Activated naive CD8-positive, alpha-beta T cell treated with anti-CD3 and anti-CD28 coated beads, Interleukin-2, amount 50 U/mL, for 24 hours (primary cell): ENCODE data around the gene OAS2.
A peak's percentile ranks its signal among the peaks of the same experiment; 100 is the strongest.

Experiments used
- ATAC-seq: fragments of 150-1000 bp; cut with Tn5 transposase; one replicate; pipeline ENCODE4 v1.10.0; 2021
- DNase-seq: peaks from one replicate; pipeline ENCODE4 v3.0.0; 2021
- H3K27ac Mint-ChIP-seq: one replicate; pipeline ENCODE4 v1.8.0; 2021; ENCODE audit warnings: mild to moderate bottlenecking, mixed read lengths
- H3K27me3 Mint-ChIP-seq: one replicate; pipeline ENCODE4 v1.8.0; 2021; ENCODE audit warnings: mixed read lengths
- H3K36me3 Mint-ChIP-seq: one replicate; pipeline ENCODE4 v1.8.0; 2021; ENCODE audit warnings: low read depth, mixed read lengths
- H3K4me1 Mint-ChIP-seq: one replicate; pipeline ENCODE4 v1.8.0; 2021; ENCODE audit warnings: mixed read lengths
- H3K4me3 Mint-ChIP-seq: one replicate; pipeline ENCODE4 v1.8.0; 2021; ENCODE audit warnings: mild to moderate bottlenecking, moderate library complexity, mixed read lengths
- H3K9me3 Mint-ChIP-seq: one replicate; pipeline ENCODE4 v1.8.0; 2021; ENCODE audit warnings: mixed read lengths

OAS2 gene

DNA sequence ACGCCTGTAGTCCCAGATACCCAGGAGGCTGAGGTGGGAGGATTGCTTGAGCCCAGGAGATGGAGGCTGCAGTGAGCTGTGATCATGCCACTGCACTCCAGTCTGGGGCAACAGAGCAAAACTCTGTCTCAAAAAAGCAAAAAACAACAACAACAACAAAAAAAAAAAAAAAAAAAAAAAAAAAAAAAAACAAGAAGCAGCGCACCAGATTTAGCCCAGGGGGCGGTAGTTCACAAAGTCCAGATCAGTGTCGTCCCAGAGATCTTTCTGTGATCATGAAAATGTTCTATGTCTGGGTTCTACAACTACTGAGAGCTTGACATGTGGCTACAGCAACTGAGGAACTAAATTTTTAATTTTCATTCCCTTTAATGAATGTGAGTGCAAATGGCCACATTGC lies 27.4 kb downstream of the OAS2 start:
- Mint-ChIP-seq H3K27me3 (no peaks in the 10 kb centered on the region), H3K4me3 (no peak overlapping the region), H3K4me1 (no peaks in the 10 kb centered on the region), H3K9me3 (peaks cover 4% of the 10 kb centered on the region), H3K27ac (no peak overlapping the region), H3K36me3 (peaks cover 70% of the 10 kb centered on the region)
- DNase-seq = no peak
- no peak for ATAC-seq

DNA sequence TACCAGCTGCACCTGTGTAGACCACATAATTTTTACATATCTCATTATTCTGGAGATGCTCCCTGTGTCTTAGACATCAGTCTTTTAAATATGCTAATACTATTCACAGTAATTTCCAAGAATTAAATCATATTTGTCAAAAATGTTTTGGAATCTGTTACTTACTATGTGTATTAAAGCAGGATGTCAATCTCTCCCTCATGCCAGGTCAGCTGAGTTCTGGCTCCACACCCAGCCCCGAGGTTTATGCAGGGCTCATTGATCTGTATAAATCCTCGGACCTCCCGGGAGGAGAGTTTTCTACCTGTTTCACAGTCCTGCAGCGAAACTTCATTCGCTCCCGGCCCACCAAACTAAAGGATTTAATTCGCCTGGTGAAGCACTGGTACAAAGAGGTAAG lies 27.9 kb downstream of the OAS2 start:
- Mint-ChIP-seq H3K36me3 (peaks cover 72% of the 10 kb centered on the region), H3K27ac (no peak overlapping the region), H3K4me1 (no peaks in the 10 kb centered on the region), H3K4me3 (no peak overlapping the region), H3K9me3 (peaks cover 8% of the 10 kb centered on the region), H3K27me3 (no peaks in the 10 kb centered on the region)
- no peak for ATAC-seq
- no peak for DNase-seq

DNA sequence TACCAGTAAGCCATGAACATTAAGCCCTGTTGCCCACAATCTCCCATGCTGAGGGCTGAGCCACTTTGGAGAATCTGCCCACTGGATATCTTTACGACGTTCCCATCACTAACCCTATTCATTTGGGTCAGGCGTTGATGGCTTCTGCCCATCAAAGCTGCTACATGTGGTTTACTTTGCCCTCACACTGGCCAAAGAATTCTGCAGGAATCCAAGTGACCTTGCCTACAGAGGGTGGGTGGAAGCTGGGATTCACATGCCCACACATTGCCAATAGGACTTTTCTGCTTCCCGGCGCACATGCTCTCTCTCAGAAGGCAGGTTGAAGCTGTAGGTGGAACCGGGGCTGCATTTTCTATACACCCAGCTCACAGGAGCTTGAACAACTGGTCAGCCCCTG lies 28.3 kb downstream of the OAS2 start:
- ATAC-seq = no peak
- Mint-ChIP-seq H3K4me1 (no peaks in the 10 kb centered on the region), H3K36me3 (peaks cover 74% of the 10 kb centered on the region), H3K27me3 (no peaks in the 10 kb centered on the region), H3K27ac (no peak overlapping the region), H3K4me3 (no peak overlapping the region), H3K9me3 (peaks cover 12% of the 10 kb centered on the region)
- DNase-seq = no peak

- no peak for ATAC-seq
- no peak for DNase-seq
- no peaks in the 10 kb centered on the region for H3K27me3 Mint-ChIP-seq
- H3K4me3 Mint-ChIP-seq = no peak overlapping the region
- no peak overlapping the region for H3K27ac Mint-ChIP-seq
- peaks cover 17% of the 10 kb centered on the region for H3K9me3 Mint-ChIP-seq
- peaks cover 78% of the 10 kb centered on the region for H3K36me3 Mint-ChIP-seq
- H3K4me1 Mint-ChIP-seq = no peaks in the 10 kb centered on the region
Measured at GRCh38 chr12:113007166-113007565, 28.8 kb downstream of the OAS2 start.

DNA sequence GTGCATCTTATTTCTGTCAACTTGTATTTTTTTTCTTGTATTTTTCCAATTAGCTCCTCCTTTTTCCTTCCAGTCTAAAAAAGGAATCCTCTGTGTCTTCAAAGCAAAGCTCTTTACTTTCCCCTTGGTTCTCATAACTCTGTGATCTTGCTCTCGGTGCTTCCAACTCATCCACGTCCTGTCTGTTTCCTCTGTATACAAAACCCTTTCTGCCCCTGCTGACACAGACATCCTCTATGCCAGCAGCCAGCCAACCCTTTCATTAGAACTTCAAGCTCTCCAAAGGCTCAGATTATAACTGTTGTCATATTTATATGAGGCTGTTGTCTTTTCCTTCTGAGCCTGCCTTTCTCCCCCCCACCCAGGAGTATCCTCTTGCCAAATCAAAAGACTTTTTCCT lies 32.4 kb downstream of the OAS2 start:
- no peaks in the 10 kb centered on the region for H3K27me3 Mint-ChIP-seq
- DNase-seq = no peak

GRCh38 chr12:113014565-113014964 lies 36.2 kb downstream of the OAS2 start:
- no peak for ATAC-seq
- no peak overlapping the region for H3K4me3 Mint-ChIP-seq
- DNase-seq = no peak
- peaks cover 30% of the 10 kb centered on the region for H3K36me3 Mint-ChIP-seq
- H3K9me3 Mint-ChIP-seq = peaks cover 17% of the 10 kb centered on the region
- no peaks in the 10 kb centered on the region for H3K4me1 Mint-ChIP-seq
- H3K27ac Mint-ChIP-seq = no peak overlapping the region
- no peaks in the 10 kb centered on the region for H3K27me3 Mint-ChIP-seq

More for the DNA sequence above, 32.4 kb downstream of the OAS2 start:
- H3K4me1 Mint-ChIP-seq = no peaks in the 10 kb centered on the region
- H3K9me3 Mint-ChIP-seq = peaks cover 17% of the 10 kb centered on the region
- H3K27ac Mint-ChIP-seq = no peak overlapping the region
- no peak overlapping the region for H3K4me3 Mint-ChIP-seq
- no peak for ATAC-seq
- H3K36me3 Mint-ChIP-seq = peaks cover 64% of the 10 kb centered on the region

DNA sequence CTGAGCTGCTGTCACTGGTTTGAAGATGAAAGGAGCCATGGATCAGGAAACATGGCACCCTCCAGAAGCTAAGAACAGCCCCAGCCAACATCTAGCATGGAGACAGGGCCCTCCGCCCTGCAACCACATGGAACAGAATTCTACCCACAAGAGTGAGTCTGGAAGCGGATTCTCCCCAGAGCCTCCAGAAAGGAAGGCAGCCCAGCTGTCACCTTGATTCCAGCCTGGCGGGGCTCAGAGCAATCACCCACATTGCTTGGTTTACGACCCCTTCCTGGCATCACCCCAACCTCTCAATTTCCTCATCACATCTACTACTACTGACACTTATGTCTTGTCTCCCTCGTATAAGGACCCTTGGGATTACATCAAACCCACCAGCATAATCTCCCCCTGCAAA lies 38.5 kb downstream of the OAS2 start:
- DNase-seq (no peak), ATAC-seq (no peak)
- H3K9me3 Mint-ChIP-seq = peaks cover 4% of the 10 kb centered on the region
- no peaks in the 10 kb centered on the region for H3K4me1 Mint-ChIP-seq
- no peak overlapping the region for H3K27ac Mint-ChIP-seq
- H3K27me3 Mint-ChIP-seq = no peaks in the 10 kb centered on the region
- peaks cover 7% of the 10 kb centered on the region for H3K36me3 Mint-ChIP-seq
- H3K4me3 Mint-ChIP-seq = no peak overlapping the region

DNA sequence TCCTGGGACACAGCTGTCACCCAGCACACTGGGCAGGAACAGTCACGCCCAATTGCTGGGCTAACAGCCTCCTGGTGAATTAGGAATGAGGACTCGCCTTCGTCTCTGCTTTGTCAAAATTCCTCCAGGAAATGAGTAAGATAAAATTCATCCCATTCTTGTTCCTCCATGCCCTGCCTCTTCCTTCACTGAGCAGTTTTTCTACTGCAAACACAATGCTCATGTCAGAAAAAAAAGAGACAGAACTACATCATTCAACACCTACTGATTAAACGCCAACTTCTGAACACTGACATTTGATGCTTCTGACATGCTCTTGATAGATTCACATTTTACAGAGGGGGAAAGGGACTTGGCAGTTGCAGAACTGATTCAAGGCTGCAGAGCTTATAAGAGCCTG lies 40.7 kb downstream of the OAS2 start:
- Mint-ChIP-seq H3K36me3 (no peaks in the 10 kb centered on the region), H3K9me3 (no peaks in the 10 kb centered on the region), H3K27ac (no peak overlapping the region), H3K4me3 (no peak overlapping the region), H3K4me1 (peaks cover 16% of the 10 kb centered on the region), H3K27me3 (peaks cover 2% of the 10 kb centered on the region)
- no peak for ATAC-seq
- DNase-seq = no peak

DNA sequence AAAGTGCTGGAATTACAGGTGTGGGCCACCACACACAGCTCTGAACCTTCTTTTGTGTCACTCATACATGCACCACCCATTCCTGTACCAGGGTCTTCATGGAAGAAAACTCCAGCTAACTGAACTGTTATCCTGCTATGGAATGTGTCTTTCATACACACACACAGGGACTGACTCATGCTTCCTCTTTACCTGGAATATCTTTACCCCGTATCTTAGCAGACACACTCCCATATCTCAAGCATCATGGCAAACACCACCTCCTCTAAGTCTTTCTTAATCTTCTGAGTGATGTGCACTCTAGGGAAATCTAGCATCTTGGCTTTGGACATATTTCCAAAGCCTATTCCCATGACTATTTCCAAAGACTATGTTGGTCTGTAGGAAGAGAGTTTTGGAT lies 43.2 kb downstream of the OAS2 start:
- Mint-ChIP-seq H3K27ac (no peak overlapping the region), H3K9me3 (no peaks in the 10 kb centered on the region), H3K4me3 (no peak overlapping the region), H3K4me1 (peaks cover 16% of the 10 kb centered on the region), H3K27me3 (peaks cover 2% of the 10 kb centered on the region), H3K36me3 (no peaks in the 10 kb centered on the region)
- DNase-seq = no peak
- no peak for ATAC-seq

GRCh38 chr12:113022563-113023297 lies 44.4 kb downstream of the OAS2 start:
- Mint-ChIP-seq H3K27ac (no peak overlapping the region), H3K36me3 (no peaks in the 10 kb centered on the region), H3K4me1 (peaks cover 16% of the 10 kb centered on the region), H3K4me3 (no peak overlapping the region), H3K9me3 (no peaks in the 10 kb centered on the region), H3K27me3 (peaks cover 2% of the 10 kb centered on the region)
- DNase-seq (no peak), ATAC-seq (peak; percentile 78)

DNA sequence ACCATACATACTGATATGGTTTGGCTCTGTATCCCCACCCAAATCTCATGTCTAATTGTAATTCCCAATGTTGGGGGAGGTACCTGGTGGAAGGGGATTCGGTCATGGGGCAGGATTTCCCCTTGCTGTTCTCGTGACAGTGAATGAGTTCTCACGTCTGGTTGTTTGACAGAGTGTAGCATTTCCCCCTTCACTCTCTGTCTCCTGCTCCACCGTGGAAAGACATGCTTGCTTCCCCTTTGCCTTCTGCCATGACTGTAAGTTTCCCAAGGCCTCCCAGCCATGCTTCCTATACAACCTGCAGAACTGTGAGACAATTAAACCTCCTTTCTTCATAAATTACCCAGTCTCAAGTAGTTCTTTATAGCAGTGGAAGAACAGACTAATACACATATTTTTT lies 49.4 kb downstream of the OAS2 start:
- no peak for ATAC-seq
- Mint-ChIP-seq H3K27me3 (peaks cover 8% of the 10 kb centered on the region), H3K36me3 (no peaks in the 10 kb centered on the region), H3K4me3 (no peak overlapping the region), H3K9me3 (no peaks in the 10 kb centered on the region), H3K27ac (no peak overlapping the region), H3K4me1 (peaks cover 10% of the 10 kb centered on the region)
- no peak for DNase-seq

- ATAC-seq (no peak), DNase-seq (no peak)
- Mint-ChIP-seq H3K27ac (no peak overlapping the region), H3K36me3 (no peaks in the 10 kb centered on the region), H3K27me3 (peaks cover 8% of the 10 kb centered on the region), H3K9me3 (no peaks in the 10 kb centered on the region), H3K4me3 (no peak overlapping the region), H3K4me1 (peaks cover 2% of the 10 kb centered on the region)
Measured at GRCh38 chr12:113030875-113031525, 52.7 kb downstream of the OAS2 start.

GRCh38 chr12:113039911-113040445 lies 61.7 kb downstream of the OAS2 start:
- H3K9me3 Mint-ChIP-seq = no peaks in the 10 kb centered on the region
- no peak overlapping the region for H3K4me3 Mint-ChIP-seq
- peaks cover 2% of the 10 kb centered on the region for H3K27me3 Mint-ChIP-seq
- ATAC-seq = no peak
- no peak overlapping the region for H3K27ac Mint-ChIP-seq
- H3K4me1 Mint-ChIP-seq = no peaks in the 10 kb centered on the region
- DNase-seq = no peak
- no peaks in the 10 kb centered on the region for H3K36me3 Mint-ChIP-seq

DNA sequence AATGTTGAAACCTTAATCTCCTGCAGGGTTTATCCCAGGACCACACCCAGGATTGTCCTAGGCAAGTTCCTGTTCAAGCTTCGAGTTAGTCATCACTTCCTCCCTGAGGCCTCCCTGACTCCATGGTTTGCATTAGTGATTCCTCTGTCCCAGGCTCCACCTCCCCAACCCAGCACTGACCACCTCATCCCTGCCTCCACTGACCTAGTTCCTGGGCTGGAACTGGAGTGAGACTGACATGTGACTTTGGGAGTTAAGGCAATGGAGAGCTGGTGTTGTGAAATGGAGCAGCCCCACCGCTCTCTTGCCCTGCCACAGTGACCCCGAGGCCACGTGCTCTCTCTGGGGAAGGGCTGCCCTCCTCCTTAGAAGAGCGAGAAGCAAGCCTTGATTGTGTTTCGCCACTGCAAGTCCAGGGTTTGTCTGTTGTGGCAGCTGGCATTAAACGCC lies 62.4 kb downstream of the OAS2 start:
- H3K4me3 Mint-ChIP-seq = no peak overlapping the region
- ATAC-seq = no peak

DNA sequence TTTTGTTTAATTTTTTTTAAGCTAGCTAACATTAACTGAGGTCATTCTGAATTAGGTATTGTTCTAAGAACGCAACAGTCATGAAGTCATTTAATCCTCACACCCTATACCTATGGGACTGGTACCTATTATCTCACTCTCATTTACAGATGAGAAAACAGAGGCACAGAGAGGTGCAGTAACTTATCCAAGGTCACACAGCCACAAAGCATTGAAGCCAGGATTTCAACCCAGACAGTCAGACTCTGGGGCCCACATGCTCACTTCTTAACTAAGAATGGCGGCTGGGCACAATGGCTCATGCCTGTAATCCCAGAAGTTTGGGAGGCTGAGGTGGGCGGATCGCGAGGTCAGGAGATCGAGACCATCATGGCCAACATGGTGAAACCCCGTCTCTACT lies 63.2 kb downstream of the OAS2 start:
- H3K27me3 Mint-ChIP-seq = peaks cover 2% of the 10 kb centered on the region
- DNase-seq = no peak
- H3K9me3 Mint-ChIP-seq = no peaks in the 10 kb centered on the region
- H3K36me3 Mint-ChIP-seq = no peaks in the 10 kb centered on the region
- no peak for ATAC-seq
- no peak overlapping the region for H3K27ac Mint-ChIP-seq
- no peak overlapping the region for H3K4me3 Mint-ChIP-seq
- no peaks in the 10 kb centered on the region for H3K4me1 Mint-ChIP-seq

More for the DNA sequence above, 62.4 kb downstream of the OAS2 start:
- no peaks in the 10 kb centered on the region for H3K4me1 Mint-ChIP-seq
- no peak overlapping the region for H3K27ac Mint-ChIP-seq
- H3K27me3 Mint-ChIP-seq = peaks cover 2% of the 10 kb centered on the region
- no peaks in the 10 kb centered on the region for H3K9me3 Mint-ChIP-seq
- DNase-seq = no peak
- H3K36me3 Mint-ChIP-seq = no peaks in the 10 kb centered on the region
